GM19463 (cell line): ENCODE data around the gene FGB.
A peak's percentile ranks its signal among the peaks of the same experiment; 100 is the strongest.
"Not testable (repeated sequence)": the region's sequence is repeated elsewhere in the genome, so short reads cannot be mapped to it uniquely, and the experiment has no call there.

ENCODE experiments used
- ATAC-seq: cut with Tn5 transposase; IDR thresholded peaks from one replicate; pipeline ENCODE4 v1.9.1; 2021; ENCODE audit warnings: mild to moderate bottlenecking, moderate library complexity; ENCODE audit not compliant: unreplicated experiment

FGB gene

DNA sequence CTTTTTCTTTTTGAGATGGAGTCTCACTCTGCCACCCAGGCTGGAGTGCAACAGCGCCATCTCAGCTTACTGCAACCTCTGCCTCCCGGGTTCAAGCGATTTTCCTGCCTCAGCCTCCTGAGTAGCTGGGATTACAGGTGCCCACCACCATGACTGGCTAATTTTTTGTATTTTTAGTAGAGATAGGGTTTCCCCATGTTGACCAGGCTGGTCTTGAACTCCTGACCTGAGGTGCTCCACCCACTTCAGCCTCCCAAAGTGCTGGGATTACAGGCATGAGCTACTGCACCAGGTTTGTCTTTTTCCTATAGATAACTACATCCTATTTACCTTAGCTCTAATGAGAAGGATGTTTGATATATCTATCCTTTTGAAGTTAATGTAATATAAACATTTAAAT lies 31.5 kb downstream of the FGB start:
- ATAC-seq, result not testable (repeated sequence)

DNA sequence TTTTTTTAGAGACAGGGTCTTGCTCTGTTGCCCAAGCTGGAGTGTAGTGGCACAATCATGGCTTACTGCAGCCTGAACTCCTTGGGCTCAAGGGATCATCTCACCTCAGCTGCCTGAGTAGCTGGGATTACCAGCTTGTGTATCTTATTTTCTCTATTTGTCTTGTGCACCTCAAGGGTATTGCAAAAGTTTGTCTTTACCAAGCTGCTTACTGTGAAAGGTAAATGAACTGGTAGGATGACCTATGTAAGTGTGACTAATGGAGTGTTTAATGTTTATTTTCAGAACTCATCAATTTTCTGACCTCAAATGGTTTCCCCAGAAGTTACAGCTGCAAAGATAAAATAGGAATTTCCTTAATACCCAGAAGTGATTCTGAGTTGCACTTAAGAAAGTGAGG lies 33.0 kb downstream of the FGB start:
- no peak for ATAC-seq

DNA sequence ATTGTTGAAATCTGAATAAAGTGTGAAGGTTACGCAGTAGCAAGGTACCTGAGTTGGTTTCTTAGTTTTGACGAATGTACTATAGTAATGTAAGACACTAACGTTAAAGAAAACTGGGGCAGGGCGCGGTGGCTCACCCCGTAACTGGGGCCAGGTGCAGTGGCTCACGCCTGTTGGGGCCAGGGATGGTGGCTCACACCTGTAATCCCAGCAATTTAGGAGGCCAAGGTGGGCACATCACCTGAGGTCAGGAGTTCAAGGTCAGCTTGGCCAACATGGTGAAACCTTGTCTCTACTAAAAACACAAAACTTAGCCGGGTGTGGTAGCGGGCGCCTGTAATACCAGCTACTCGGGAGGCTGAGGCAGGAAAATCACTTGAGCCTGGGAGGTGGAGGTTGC lies 34.5 kb downstream of the FGB start:
- not testable (repeated sequence) for ATAC-seq

DNA sequence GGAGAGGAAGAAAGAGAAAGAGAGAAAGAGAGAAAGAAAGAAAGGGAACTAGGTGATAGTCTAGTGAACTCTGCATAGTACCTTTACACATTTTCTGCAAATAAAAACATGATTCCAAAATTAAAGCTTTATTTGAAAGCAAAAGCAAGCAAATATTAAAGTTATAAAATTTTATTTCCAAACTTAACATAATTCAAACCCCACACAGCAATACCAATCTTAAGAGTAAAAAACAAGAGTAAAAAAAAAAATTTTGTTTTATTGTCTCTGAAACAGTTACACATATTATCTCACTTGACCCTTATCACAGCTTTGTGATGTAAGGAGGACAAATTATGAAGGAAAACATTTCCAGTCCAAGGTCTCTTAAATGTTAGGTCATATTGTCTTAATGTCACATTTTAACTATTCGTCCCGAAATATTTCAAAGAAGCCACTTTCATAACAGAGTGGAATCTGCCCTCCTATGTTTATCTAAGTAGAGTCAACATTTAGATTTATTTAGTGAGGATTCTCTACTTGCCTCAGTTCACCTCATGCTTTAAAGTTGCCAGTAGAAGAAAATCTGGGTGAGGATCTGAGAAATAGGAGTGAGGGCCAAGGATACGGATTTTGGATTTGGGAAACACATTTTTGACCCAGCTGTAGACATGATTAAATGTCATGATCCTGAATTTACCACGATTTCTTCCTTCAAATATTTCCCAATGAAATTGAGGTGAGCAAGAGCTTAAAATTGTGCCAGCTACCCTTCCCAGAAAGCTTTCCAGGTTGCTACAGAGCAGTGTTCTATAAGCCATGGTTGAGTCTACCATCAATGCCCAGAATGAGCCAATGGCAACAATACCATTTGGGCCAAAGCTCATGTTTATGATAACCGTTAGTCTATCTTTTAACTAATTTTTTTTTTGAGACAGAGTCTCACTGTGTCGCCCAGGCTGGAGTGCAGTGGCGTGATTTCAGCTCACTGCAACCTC lies 35.3 kb downstream of the FGB start:
- ATAC-seq, result no peak

DNA sequence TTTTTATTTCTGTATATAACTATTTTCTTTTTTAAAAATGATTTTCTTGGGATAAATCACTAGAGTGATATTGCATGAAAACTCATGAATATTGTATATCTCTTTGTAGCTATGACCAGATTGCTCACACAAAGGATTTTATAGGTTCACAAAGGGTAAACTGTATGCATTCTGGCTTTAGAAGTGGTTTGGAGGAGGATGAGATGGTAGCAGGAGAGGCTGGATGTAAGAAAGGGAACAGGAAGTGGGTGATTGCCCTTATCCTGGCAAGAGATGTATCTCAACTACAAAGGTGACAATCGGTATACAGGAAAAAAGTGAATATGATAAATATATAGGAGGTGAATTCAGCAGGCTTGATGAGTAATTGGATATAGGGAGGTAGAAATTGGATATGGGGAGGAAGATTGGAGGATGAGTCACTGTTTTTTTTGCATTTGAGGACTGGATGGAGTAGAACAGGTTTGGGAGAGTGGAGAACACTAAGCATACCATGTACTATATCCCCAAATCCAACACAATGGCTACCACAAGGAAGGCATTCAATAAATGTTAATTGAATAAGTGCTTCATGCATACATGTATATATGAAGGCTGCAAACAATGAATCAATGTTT lies 39.7 kb downstream of the FGB start:
- no peak for ATAC-seq

DNA sequence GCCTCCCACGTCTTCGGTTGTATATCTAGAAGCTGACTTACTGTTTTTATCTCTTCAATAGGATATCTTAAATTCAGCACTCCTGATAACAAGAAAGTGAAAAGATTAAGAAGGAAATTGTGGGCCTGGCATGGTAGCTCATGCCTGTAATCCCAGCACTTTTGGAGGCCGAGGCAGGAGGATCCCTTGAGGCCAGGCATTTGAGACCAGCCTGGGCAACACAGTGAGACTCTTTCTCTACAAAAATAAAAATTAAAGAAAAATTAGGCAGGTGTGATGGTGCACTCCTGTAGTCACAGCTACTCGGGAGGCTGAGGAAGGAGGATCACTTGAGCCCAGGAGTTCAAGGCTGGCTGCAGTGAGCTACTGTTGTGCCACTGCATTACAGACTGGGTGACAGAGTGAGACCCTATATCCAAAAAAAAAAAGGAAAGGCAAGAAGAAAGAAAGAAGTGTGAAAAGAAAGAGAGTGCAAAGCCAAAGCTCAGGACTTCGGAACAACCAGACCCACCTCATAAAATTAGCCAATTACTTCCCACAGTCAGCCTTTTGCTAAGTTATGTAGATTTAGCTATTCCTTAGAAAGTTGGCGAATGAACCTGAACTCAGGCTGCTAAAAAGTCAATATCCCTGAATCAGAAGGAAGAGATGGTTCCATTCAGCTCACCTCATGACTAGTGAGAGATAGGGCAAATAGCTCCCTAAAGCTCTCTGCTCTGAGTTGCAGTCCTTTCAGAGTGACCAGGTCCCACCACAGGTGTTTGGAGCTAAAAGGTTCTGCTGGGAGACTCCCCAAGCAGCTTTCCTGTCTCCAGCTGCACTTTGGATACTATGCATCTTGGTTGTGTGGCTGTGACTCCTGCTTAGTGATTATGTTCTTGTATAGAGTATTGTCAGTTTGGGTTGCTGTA lies 40.5 kb downstream of the FGB start:
- ATAC-seq, result no peak

DNA sequence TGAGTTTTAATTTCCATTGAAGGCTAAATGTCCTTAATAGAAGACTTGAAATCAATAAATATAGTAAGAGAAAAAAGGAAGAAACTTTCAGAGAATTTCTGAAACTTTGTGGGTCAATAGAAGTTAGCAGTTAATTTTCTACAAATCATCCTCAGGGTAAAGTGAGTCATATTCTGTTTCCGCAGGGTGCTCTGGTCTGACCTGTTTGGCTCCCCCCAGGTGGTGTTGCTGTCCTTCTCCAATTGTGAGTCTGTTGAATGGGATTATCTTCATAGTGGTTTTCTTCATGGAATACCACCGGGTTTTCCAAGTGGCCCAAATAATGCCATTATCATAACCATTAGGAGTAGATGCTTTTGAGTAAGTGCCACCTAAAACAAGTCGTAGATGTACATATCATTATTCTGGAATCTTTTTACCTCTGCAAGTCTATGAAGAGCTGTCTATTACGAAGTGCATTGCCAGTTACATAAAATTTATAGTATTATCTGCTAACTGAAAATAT lies 41.9 kb downstream of the FGB start:
- no peak for ATAC-seq

DNA sequence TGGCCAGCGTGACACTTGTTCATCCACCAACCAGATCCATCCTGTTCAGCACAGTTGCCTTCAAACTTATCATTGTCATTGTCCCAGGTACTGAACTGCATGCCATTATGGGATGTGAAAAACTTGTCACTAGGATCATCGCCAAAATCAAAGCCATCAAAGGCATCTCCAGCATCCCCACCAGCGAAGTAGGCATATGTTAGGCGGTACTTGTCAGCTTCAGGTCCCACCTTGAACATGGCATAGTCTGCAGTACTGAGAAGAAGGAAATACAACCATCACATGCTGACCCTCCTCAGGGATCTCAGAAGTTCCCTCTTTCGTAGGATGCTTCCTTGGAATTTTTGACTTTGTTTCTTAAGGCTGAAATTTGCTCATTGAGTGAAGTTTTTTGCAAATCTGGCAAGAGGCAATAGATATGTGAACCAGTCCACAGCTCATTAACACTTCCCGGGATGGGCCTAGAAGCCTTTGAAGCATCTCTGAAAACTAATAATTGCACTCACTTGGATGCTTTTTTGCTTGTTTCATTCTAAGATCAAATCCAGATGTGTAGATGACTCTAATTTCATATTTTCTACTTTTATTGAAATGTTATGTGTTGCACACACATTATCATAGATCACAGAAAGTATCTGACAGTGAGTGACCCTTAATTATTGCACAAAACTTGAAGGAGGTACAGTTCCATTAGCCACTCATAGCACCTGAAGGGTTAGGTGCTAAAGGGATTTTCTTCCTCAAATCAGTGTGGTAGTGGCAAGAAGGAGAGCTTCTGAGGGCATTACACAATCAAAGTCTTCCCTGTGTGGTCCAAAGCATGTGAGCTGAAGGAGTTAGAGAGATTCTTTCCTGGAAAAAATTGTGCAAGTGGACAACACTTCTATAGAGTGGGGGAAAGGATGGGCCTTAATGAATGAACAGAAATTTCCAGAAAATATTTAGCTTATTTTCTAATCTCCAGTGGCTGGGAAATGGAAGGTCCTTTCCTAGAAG lies 44.2 kb downstream of the FGB start:
- no peak for ATAC-seq

DNA sequence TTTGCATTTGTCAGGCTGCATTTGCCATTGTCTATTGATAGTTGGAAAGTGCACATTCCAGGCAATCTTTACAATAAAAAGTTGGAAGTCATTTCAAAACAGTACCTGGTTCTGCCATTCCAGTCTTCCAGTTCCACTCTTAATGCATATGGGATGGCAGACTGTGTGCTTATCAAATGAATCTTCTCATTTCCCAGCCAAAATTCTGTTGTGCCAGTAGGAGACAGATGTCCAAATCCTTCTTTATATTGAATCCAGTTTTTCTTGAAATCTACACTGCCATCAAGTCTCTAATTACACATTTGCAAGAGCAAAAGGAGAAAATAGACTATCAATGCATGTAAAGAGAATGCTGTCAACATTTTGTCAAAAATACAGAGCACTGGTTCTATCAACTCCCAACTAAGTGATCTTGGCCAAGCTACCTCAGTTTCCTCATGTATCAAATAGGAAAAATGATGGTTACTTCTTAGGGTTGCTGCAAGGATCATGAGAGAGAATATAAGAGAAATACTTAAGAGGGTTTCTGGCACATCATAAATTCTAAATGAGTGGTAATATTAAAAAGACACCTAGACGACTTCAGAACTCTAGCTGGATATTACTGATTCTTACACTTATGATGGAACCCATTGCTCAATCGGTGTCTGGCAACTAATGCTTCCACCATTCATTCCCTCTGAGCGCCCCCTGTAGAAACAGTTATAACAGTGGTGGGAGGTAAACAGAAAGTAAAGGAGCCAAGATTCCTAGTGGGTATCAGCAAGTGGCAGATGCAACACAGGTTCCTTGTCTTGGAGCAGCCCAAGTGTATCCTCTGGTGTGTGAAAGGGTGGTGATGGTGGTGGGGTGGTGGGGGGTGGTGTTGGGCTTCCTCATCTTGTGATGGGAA lies 45.8 kb downstream of the FGB start:
- ATAC-seq, result no peak

DNA sequence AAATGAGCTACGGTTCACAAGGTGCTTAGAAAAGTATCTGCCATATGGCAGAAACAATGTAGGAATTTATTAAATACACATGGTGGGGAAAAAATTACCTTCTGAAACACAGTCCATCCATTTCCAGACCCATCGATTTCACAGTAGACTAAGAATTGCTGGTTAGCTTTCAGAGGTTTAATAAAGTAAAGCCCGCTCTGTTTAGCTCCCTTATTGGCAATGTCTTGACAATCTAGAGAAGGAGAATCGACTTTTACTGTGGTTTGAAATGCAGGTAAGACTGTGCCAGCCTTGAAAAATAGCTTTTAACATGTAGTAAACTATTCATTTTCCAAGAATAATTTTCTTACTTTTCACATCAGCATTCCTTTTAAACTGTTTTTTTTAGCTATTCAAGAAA lies 46.7 kb downstream of the FGB start:
- ATAC-seq, result no peak

DNA sequence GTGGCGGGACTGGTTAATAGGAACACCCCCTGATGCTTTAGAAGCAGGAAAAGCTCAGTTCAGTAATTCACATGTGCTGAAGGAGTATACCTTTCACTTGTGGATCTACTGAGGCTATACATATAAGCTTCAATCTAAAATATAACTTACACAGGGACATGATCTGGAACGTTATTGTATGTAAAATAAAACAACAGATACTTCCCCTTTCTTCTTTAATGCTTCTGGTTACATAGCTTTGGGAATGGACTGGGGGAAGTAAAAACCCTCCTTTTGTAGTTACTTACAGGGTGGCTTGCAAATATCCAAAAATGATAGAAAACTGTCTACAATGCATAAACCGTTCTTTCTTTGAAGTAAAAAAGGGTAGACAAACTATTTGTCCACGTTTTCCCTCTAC lies 47.8 kb downstream of the FGB start:
- no peak for ATAC-seq

DNA sequence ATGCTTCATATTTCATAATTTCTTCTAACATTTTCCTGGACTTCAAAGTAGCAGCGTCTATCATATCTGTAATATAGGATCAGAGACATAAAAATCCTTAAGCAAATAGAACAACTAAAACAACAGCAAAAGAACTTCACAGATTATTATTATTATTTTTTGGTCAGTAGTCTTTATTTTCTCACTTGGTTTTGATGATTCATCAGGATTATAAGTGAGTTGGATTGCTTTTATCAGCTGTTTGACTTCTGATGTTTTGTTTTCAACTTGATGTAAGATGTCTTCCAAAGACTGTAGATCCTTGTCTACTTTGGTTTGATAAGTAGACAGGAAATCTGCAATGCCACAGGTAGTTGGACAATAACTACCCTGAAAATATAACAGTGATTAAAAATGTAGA lies 49.0 kb downstream of the FGB start:
- no peak for ATAC-seq

DNA sequence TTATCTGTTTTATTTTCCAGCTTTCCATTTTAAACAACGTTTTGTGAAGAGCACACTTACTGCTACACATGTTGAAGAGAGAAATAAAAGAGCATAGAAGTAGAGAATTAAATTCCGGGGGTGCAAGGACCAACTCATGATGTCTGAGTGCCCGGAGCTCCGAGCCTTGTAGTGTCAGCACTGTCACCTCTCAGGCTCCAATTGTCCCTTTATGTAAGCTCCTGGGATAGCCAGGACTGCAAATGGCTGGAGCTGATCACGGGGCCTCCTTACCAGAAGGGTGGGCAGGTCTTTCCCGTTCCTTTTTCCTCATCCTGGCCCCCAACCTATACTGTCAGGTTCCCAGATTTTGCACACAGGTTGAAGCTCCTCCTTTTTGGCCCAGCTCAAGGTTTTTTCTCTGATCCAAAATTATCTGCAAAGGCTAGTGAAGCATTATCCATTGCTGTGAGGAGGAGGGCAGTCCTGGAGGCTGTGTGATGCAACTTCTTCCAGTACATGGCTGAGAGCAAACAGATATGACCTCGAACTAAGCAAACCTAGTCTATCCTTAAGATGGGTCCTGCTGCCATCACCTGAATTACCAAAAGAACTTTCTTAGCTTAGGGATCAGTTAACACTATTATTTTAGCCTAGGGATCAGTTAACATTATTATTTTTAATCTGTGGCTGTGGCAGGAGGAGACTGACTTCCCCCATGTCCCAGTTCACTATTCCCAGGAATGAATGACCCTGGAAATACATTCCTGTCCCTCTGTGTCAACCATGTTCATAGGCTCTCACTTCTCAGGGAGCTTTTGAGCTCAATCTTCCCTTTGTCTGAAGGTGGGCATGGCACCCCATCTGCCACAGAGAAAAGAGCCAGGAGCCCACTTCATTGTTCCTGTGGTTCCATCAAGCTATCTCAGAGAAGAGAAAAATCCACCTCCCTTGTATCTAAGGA lies 49.9 kb downstream of the FGB start, which contains the start of gene FGG:
FGG (minus strand) TSS at position 185 of the 943 bp plus-strand sequence; CDS start at position 138, 47 bp downstream.
- ATAC-seq, result no peak

DNA sequence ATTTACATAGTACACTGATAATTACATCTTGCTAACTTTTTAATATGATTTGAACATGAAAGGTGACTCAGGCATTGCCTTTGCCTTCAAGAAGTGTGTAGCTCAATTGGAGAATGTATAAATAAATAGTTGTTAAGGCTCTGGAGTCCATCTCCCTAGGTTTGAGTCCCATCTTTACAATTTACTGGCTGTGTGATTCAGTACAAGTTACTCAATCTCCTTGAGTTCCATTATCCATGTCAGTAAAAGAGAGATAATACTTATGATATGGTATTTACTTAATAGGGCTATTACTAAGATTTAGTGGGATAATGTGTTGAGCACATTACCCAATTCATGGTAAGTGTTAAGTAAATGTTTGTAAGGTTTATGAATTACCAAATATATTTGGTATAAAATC lies 51.5 kb downstream of the FGB start:
- ATAC-seq, result no peak

DNA sequence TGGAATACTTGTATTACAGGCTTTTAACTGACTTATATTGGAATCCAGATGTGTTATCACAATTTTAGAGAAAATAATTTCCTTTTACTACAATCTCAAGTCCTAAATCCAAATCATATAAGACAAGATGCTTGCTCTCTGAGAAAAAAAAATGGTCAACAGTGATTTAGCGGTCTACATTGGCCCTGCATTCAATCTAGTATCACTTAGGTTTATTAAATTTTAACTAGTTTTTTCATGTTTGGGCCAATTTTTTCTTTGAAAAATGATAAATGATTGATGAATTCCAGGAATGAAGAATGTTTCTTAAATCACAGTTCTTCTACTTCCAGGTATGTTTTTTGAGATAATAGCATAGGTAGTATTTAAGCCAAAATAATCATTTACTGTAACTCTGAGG lies 52.4 kb downstream of the FGB start:
- no peak for ATAC-seq

DNA sequence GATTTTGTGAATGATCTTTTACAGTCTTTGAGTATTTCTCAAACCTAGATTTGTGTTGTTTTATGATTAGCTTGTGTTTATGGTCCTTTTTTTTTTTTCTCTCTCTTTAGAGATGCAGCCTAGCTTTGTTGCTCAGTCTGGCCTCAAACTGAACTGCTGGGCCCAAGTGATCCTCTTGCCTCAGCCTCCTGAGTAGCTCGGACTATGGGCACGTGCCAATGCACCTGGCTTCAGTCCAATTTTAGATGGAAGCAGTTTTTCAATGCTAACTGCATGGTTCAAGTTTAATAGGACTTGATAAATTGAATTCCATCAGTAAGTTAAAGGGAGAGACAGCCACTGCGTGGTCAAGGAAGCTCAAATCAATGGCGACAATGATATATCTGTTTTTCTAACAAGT lies 53.5 kb downstream of the FGB start:
- ATAC-seq, result peak; percentile 2

DNA sequence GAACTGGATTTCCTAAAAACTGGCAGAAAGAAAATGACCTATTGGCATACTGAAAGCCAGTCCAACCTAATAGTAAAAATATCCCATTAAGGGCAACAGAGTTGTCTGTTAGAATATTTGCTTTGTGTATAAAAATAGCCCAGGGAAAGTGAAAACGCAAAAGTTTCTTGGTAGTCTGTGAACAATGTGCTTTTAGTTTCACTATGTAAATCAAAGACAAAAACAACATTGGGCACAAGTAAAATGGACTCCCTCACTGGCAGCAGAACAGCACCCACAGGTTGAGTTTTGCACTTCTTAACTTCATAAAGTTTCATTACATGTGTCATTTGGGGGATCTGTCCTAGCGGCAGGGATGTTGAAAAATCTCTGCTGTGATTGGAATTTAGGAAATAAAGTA lies 53.9 kb downstream of the FGB start:
- ATAC-seq, result peak; percentile 92
